NCI-H1417 treated with DMSO at 0.1 percent for 48 hours (cell line): ENCODE measurements around the gene SLC41A1.

Source experiments
- DNase-seq: peaks from one replicate; lab custom pipeline; 2025; lab: John Stamatoyannopoulos, UW

Gene SLC41A1

DNA sequence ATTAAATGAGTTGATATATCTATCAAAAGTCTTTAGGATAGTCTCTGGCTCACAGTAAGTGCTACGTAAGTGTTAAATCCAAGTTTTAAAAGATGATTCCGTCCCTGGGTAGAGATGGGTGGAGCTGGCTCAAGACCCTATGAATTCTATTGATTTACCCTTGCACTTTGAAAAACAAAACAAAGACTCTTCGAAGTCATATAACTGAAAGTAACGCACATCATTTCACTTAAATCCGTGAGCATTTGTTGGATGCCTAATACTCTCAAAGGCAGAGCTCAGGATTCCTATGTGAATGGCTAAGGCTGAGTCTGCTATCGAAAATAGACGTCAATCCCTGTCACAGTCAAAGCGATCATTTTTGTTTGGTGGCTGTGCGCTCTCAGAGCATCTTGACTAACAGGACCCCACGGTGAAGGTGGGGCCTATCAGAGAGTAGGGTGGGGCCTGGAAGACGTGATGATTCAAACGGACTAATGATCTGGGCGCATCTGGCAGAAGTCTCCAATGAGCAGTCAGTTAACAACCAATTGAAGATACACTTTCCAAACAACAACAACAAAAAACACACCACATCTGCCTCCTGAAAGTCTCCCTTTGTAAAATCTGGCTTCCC lies 61.9 kb downstream of the SLC41A1 start:
- DNase-seq = no peak

- peak; percentile 93 for DNase-seq
Measured at GRCh38 chr1:205750138-205751035, 62.6 kb downstream of the SLC41A1 start, which contains the start of gene NUCKS1. TSS of gene NUCKS1 (minus strand) at chr1:205750182. CDS start at chr1:205749973, 209 bp downstream.

- peak; percentile 53 for DNase-seq
Measured at GRCh38 chr1:205749234-205750137, 63.5 kb downstream of the SLC41A1 start.

DNA sequence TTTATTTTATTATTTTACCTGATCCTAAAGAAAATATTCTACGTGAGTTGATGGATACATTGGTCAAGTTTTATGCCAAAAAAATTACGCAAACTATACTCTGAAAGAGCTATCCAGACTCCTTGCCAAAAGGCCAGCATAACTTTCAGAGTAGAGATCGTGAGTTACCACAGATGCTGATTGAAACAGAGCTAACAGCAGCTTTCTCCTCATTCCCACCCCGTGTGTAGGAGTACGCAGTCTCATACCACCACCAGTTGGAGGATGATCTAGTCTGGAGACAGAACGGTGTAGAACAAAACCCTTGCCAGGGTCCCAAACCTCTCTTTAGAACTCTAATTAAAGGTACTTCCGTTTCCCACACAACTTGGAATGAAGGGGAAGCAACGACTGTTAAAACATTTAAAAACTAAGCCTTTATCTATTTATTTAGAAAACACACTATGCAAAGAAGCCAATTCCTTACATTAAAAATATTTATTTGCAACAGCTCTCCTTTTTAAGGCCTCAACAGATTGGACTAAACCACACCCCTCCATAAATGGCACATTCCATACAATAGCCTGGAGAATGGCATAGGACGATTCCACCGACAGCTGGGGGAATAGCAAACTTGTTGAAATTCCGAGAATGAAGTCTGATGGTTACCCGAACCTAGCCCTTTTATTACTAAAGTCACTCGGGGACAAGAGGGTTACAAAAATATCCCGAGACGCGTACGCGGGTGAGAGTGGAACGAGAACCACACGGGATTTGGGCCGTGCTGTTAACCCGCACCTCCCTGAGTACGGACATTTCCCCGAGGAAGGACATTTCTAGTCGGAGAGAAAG lies 64.4 kb downstream of the SLC41A1 start:
- no peak for DNase-seq

GRCh38 chr1:205746757-205747412 lies 66.1 kb downstream of the SLC41A1 start:
- DNase-seq = no peak

DNA sequence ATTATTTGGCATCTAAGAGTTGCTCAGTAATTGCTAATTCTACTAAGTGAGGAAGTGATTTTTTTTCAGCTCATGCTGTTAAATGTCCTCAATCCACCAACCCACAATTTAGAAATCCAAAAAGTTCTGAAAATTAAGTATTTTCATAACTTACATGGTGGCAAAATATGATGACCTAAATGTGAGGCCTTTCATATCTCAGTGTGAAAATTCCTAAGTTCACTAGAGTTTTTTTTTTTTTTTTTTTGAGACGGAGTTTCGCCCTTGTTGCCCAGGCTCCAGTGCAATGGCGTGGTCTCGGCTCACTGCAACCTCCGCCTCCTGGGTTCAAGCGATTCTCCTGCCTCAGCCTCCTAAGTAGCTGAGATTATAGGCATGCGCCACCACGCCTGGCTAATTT lies 68.6 kb downstream of the SLC41A1 start:
- no peak for DNase-seq

DNA sequence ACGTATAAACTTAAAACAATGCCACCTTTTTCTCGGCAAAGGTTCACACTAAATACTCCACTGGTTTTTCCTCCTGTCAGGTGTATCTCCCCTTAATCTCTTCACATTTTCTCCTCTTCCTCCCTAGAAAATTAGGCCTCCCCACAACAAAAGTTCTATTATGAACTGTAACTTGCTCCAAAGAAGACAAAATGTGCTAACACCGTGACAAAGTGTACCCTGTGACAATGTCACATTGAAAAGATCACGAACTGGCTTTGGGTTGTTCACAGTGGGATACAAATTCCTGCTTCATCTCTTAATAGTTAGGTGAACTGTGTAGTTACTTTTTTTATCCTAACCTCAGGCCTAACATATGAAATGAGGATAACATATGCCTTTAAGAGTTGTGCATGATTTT lies 69.0 kb downstream of the SLC41A1 start:
- DNase-seq = no peak

- DNase-seq = no peak
Measured at GRCh38 chr1:205741681-205742080, 71.3 kb downstream of the SLC41A1 start.

DNA sequence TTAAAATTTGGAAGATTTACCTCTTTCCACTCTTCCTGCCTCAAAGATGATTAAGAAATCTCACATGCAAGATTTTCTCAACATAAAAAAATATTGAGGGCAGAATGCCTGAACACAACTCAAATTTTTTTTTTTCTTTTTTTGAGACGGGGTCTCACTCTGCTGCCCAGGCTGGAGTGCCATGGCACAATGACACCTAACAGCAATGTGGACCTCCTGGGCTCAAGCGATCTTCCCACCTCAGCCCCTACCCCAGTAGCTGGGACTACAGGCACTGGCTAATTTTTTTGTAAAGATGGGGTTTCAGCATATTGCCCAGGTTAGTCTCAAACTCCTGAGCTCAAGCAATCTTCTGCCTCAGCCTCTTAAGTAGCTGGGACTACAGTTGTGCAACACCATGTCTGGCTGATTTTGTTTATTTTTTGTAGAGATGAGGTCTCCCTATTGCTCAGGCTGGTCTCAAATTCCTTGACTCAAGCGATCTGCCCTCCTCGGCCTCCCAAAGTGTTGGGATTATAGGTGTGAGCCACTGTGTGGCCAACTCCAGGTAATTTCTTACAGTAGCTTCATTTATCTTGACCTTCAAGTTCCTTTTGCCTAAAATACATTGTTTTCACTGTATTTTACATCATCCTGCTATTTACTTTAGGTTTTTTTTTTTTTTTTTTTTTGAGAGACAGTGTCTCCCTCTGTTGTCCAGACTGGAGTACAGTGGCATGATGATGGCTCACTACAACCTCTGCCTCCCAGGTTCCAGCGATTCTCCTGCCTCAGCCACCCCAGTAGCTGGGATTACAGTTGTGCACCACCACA lies 73.4 kb downstream of the SLC41A1 start:
- DNase-seq = no peak
